SHP77 treated with DMSO at 0.1 percent for 48 hours (cell line): ENCODE data around the gene CTNNA2.

Experiments used
- DNase-seq: peaks from one replicate; lab custom pipeline; 2025; lab: John Stamatoyannopoulos, UW

The CTNNA2 gene

DNA sequence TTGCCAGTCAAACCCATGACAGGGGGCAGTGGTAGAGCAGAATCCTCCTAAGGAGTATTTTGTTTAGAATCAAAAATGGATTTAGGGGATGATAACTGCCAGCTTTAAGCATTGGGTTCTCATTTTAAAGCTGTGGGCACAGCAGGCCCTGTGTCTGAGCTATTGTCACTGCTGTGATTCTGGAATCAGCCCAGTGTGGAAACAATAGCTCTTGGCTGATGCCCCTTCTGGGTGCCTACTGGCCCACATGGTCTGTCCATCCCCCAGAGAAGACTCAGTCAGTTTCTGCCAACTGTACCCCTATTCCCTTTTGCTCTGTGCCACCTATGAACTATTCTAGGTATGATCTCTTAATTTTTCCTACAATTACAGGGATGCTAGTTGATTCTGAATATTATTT, 883.4 kb downstream of the CTNNA2 start:
- no peak for DNase-seq

GRCh38 chr2:80403081-80403480, 890.2 kb downstream of the CTNNA2 start:
- no peak for DNase-seq

GRCh38 chr2:80407377-80407776, 894.5 kb downstream of the CTNNA2 start:
- no peak for DNase-seq

GRCh38 chr2:80410346-80410745, 897.5 kb downstream of the CTNNA2 start:
- DNase-seq, result no peak

DNA sequence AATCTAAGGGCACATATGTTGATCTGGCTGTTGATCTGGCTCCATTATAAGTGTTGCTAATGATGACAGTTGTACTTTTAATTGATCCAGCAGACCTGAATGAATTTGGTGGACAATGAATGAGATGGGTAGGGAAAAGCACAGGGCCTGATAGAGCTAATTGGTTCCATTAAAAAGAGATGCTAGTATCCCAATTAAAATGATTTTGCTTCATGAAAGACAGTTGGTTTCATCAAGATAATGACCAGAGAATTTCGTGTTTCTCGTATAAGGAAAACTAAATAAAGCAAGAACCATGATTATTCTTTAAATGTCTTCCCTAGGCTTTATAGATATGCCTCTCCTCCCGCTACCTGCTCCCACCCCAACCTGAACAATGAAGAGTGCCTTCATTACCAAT, 900.3 kb downstream of the CTNNA2 start:
- no peak for DNase-seq

- no peak for DNase-seq
These were observed 904.9 kb downstream of the CTNNA2 start for GRCh38 chr2:80417737-80418136.

DNA sequence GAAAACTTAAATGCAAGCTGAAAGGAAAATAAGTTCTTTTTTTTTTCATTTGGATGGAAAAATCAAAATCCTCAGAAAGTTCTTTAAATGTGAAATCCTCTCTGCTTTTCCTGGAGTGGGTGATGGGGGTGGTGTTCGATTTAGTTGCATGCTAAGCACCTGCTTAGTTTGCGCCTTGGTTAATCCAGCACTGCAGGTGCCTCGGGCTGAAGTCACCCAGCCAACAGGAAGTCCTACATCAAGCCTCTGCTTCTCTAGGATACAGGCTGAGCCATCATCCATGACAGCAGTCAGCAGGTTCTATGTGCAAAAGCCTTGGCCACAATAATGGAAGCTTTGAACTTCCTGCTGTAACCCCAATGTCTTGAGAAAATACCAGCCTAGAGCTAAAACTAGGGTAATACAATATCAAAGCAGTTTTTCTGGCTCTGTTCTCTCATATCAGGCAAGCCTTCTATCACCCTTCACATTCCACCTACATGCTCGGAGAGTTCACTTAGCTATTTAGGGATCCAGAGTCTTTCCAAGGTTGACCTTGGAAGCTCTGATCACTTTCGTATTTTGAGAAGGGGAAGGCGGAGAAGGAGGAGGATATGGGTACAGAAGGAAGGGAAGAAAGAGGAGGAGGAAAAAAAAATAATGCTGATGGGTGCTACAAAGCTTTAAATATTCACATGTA, 907.8 kb downstream of the CTNNA2 start:
- DNase-seq, result no peak

DNA sequence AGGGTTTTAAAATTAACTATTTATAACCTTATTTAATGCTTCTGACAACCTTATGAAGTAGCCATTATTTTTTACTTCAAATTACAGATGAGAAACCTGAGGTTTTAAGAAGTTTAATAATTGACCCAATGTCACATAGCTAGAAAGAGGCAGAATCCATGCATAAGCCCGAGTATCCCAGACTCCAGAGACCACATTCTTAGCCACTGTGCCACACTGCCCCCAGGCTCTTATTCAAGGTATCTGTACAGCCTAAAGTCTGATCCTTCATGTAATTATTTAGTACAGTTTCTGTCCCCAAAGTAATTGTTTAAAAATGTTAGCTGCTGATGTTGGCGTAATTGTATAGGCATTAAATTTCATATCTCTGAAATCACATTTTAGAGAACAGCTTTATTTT, 916.4 kb downstream of the CTNNA2 start:
- DNase-seq, result no peak

DNA sequence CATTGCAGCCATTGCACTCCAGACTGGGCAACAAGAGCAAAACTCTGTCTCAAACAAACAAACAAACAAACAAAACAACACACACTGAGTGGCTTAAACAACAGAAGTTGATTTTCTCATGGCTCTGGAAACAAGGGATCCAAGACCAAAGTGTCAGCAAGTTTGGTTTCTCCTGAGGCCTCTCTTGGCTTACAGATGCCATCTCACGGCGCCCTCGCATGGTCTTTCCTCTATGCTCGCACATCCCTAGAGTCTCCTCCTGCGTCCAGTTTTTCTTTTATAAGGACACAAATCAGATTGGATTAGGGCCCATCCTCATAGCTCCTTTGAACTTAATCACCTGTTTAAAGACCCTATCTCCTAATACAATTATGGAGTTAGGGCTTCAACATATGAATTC, 925.1 kb downstream of the CTNNA2 start:
- DNase-seq, result no peak

- DNase-seq, result no peak
These were observed 925.8 kb downstream of the CTNNA2 start for GRCh38 chr2:80438686-80439085.

- DNase-seq, result no peak
These were observed 941.8 kb downstream of the CTNNA2 start for GRCh38 chr2:80454628-80455027.

GRCh38 chr2:80459028-80459427, 946.2 kb downstream of the CTNNA2 start:
- DNase-seq, result no peak

- DNase-seq, result no peak
These were observed 948.8 kb downstream of the CTNNA2 start for GRCh38 chr2:80461505-80462197.

DNA sequence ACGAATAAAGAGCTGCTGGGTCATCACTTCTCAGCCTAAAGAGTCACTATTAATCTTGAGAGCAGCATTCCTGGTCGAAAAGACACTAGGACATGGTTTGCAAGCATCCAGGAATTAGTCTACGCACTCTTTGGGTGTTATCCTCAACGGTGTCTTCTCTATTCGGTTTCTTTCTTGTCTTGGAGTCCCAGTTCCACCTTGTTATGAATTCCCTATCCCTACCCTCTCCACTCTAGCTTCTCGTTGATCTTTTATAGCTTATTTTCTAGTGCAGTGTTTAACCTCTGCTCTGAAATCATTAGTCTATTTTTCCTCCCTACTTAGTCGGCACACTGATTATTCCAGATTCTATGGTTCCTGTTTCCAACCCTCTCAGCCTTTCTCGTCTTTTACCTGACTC, 949.8 kb downstream of the CTNNA2 start:
- DNase-seq, result no peak

DNA sequence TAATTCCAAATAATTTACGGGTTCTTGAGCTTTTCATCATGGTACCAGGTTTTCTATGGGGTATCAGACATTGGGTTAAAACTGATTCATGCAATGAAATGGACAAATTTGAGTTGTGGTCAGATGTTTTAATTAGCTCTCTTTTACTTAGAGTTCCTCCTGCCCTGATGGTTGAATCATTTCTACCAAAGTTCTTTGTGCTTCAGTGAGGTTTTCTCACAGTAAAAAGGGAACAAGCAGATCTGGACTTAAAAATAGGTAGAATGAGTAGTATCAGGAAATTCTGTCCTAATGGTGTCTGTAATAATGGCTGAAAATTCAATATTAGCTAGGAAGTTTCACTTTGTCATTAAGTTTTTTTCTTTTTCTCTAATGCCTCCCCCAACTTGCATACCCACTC, 951.4 kb downstream of the CTNNA2 start:
- no peak for DNase-seq

- no peak for DNase-seq
These were observed 954.5 kb downstream of the CTNNA2 start for GRCh38 chr2:80467262-80467811.

- DNase-seq, result no peak
These were observed 956.6 kb downstream of the CTNNA2 start for GRCh38 chr2:80469428-80469827.

DNA sequence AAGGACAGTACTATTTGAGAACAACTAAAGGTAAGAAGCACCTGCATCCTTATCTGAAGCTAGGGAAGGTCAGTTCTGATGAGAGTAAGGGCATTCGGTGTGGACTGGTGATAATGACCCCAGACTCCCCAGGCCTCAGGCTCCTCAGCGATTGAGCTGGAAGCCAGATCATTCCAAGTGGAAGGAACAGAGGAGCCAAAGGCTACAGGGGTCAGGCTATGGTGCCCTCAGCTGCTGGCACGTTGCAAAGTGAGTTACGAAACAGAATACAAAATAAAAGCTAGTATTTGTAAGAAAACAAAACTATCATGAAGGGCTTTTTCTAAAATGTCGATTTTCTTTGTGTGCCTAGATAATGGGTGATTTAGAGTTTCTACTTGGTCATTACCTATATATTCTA, 960.2 kb downstream of the CTNNA2 start:
- no peak for DNase-seq

DNA sequence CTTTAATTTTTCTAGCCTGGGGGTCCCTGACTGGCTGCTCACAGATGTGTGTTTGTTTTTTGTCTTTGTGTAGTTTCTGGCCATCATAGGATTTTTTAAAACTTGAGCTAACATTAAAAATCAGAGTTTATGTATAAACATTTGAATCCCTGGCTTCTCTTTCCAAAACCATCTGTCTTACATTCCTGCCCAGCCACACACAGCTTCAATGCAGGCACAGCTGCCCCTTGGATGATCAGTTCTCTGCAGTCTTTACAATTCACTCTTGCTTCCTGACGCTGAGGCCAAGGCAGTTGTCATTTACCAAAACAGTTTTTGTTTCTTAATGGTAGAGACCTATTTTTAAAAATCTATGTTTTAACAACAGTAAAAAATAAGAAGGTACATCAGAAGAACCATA, 960.9 kb downstream of the CTNNA2 start:
- DNase-seq, result no peak

GRCh38 chr2:80475970-80476369, 963.1 kb downstream of the CTNNA2 start:
- no peak for DNase-seq

DNA sequence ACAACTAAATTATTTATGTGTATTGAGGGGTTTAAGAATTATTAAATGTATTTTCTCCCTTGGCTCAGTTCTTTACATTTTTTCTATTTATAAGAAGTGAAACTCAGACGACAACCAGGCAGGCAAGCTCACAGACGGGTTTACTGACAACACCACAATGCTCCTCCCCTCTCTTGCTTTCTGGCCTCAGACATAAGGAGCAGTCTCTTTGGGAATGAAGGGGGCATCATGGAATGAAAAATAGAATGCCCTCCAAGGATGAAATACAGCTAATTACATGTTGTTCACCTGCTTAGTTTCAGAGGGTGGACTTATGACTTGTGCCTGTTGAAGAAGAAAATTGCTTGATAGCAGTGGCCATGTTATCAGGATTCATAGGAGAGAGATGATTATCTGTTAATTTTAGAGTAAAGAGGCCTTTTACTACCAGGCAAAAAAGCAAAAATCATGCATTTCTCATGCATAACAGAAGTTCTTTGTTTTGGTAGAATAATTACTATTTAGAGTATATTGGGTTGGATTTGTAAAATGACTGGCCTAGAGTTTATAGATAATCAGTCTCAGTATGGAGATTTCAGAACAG, 963.8 kb downstream of the CTNNA2 start:
- DNase-seq, result no peak

- DNase-seq, result no peak
These were observed 969.4 kb downstream of the CTNNA2 start for GRCh38 chr2:80482276-80482675.

- no peak for DNase-seq
These were observed 976.9 kb downstream of the CTNNA2 start for GRCh38 chr2:80489717-80490116.
